HG02610 (cell line): ENCODE data around the gene PTGER2.
A peak's percentile ranks its signal among the peaks of the same experiment; 100 is the strongest.

Experiments
- ATAC-seq: cut with Tn5 transposase; IDR thresholded peaks from one replicate; pipeline ENCODE4 v1.9.1; 2021; ENCODE audit warnings: mild to moderate bottlenecking, moderate library complexity; ENCODE audit not compliant: unreplicated experiment

PTGER2 gene

GRCh38 chr14:52313903-52314594, at the start of gene PTGER2:
TSS of gene PTGER2 (plus strand) at chr14:52314312. CDS start at chr14:52314549, 237 bp downstream.
- ATAC-seq: peak; percentile 36

DNA sequence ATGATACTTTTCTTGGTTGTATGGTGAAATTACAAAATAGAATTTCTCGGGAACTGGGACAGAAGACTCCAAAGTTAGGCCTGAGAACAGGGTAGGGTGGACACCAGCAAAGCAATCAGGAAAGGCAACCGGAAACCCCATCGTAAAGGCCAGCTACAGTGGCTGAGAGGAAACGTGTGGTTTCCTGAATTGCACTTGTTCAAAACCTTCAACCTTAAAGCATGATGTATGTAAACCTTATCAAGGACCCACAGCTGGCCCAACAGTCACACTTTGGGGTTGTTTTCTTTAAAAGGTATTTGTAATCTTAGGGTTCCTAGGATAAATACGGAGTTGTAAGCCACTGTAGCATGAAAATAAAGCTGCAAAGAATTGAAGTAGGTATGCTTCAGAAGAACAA, 48.9 kb upstream of the PTGER2 start:
- ATAC-seq: no peak

GRCh38 chr14:52266179-52266578, 47.9 kb upstream of the PTGER2 start:
- no peak for ATAC-seq

- ATAC-seq: no peak
Measured at GRCh38 chr14:52266782-52267181, 47.3 kb upstream of the PTGER2 start.

- no peak for ATAC-seq
Measured at GRCh38 chr14:52267501-52268278, 46.4 kb upstream of the PTGER2 start, which contains the start of gene PTGDR. TSS of gene PTGDR (plus strand) at chr14:52267698. CDS start at chr14:52267815, 117 bp downstream.

- ATAC-seq: no peak
Measured at GRCh38 chr14:52268279-52269061, 45.6 kb upstream of the PTGER2 start.

DNA sequence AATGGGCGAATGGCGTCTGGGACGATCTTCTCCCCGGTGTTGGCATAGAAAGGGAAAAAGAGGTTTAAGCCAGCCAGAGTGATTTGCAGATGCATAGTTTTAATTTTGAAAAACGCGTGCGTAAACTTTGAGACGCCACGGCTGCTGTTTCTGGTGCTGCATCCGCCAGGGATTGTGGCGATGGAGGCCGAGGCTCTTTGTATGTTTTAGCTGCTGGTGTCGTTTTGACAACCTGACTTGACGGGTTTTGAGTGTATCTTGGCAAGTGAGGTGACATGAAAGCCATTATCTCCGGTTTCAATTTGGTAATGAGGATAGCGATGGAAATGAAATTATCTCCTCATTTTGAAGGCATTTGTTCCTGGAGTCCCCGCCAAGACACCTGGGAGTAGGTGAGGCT, 45.0 kb upstream of the PTGER2 start:
- ATAC-seq: no peak

GRCh38 chr14:52269982-52270381, 44.1 kb upstream of the PTGER2 start:
- no peak for ATAC-seq

DNA sequence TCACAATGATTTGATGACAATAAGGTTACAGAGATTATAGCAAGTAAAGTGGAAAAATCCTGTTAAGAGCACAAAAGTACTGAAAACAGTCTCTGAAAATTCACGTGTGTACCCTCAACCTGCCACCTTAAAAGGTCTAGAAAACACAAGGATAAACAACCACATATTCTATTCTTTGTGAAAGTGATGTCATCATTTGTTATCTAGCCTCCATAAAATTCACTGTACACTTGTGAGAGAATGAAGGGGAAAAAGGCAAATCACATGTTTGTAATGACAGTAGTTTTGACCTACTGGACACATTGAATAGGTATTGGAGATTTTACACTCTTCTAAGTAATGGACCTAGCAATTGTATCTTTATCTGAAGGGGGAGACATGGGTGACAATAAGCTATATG, 42.6 kb upstream of the PTGER2 start:
- no peak for ATAC-seq

GRCh38 chr14:52272375-52272774, 41.7 kb upstream of the PTGER2 start:
- ATAC-seq: no peak

DNA sequence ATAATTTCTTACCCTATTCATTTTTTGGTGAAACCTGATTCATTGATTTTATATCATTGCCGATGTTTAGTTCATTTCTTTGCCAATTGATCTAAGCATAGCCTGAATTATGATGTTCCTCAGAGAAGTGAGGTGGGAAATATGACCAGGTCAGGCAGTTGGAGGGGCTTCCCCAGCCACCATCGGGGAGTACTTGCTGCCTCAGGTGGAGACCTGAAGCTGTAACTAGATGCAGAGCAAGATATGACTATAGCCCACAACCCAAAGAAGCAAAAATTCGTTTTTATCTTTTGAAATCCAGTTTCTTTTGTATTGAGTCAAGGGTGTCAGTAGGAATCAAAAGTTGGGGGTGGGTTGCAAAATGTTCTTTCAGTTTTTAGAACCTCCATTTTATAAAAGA, 38.7 kb upstream of the PTGER2 start:
- no peak for ATAC-seq

DNA sequence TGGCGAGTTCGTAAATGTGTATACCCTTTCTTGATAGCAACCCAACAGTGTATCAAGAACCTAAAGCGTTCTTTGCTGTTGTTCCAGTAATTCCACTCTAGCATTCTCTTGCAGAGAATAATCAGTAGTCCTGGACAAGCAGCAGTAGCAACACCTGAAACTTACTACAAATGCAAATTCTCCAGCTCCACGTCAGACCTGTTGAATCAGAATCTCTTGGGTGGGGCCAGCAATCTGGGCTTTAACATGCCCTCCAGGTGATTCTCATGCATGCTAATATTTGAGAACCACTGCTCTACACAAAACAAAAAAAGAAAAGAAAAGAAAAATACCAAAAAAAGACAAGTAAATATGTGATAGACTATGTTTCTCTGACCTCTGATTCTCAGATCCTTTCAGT, 36.6 kb upstream of the PTGER2 start:
- ATAC-seq: no peak

GRCh38 chr14:52279408-52279807, 34.7 kb upstream of the PTGER2 start:
- ATAC-seq: no peak

- no peak for ATAC-seq
Measured at GRCh38 chr14:52283099-52283498, 31.0 kb upstream of the PTGER2 start.

- no peak for ATAC-seq
Measured at GRCh38 chr14:52286661-52287649, 27.2 kb upstream of the PTGER2 start.

- ATAC-seq: no peak
Measured at GRCh38 chr14:52296378-52296777, 17.7 kb upstream of the PTGER2 start.

DNA sequence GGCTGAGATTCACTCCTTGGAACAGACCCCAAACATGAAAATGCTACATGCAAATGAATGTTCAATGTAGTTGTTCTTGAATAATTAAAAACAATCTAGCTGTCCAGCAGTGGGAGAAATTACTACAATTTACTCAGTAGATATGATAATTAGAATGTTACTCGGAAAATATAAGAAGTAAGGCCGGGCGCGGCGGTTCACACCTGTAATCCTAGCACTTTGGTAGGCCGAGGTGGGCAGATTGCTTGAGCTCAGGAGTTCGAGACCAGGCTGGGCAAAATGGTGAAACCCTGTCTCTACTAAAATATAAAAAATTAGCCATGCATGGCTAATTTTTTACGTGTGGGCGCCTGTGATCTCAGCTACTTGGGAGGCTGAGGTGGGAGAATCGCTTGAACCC, 15.3 kb upstream of the PTGER2 start:
- ATAC-seq: no peak

GRCh38 chr14:52299692-52300278, 14.3 kb upstream of the PTGER2 start:
- ATAC-seq: peak; percentile 51

- ATAC-seq: no peak
Measured at GRCh38 chr14:52303236-52303635, 10.9 kb upstream of the PTGER2 start.
